A673 (cell line): ENCODE measurements around the gene C1QB.

Source experiments
- EZH2 ChIP-seq: fragments of 200-600 bp; sonication (generic); IDR thresholded peaks from 2 replicates; pipeline ENCODE4 v1.6.1; 2017; ENCODE audit warnings: borderline replicate concordance, low read depth, mild to moderate bottlenecking, mixed read lengths, antibody characterized with exemption, low read length; ENCODE audit not compliant: poor library complexity, severe bottlenecking
- TF ChIP-seq, protein P1 (sequence below): fragments of 300-800, 200-600 bp; sonication (generic); conservative IDR thresholded peaks from 2 replicates; pipeline ENCODE4 v1.5.1; 2017; ENCODE audit warnings: low read depth, mild to moderate bottlenecking, antibody characterized with exemption, low read length, moderate library complexity, mixed read lengths

DNA sequence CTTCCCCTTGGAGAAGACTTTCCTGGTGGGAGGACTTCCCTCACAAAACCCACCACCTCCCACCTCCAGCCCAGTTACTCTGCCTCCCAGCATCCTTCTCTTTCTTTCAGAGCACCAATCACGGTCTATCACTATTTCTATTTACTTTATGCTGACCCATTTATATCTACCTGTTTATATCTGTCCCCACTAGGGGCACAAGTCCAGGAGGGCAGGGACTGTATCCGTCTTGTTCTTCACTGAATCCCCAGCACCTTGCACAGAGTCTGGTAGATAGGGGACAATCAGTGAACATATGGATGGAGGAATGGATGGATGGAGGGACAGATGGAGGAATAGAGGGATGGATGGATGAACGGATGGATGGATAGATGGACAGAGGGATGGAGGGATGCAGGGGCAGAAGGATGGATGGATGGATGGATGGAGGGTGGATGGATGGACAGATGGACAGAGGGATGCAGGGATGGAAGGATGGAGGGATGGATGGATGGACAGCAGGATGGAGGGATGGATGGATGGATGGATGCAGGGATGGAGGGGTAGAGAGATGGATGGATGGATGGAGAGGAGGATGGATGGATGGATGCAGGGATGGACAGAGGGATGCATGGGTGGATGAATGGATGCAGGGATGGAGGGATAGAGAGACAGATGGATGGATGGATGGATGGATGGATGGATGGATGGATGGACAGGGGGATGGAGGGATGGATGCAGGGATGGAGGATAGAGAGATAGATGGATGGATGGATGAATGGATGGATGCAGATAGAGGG, 5.5 kb downstream of the C1QB start:
- TF ChIP-seq, protein P1, sequence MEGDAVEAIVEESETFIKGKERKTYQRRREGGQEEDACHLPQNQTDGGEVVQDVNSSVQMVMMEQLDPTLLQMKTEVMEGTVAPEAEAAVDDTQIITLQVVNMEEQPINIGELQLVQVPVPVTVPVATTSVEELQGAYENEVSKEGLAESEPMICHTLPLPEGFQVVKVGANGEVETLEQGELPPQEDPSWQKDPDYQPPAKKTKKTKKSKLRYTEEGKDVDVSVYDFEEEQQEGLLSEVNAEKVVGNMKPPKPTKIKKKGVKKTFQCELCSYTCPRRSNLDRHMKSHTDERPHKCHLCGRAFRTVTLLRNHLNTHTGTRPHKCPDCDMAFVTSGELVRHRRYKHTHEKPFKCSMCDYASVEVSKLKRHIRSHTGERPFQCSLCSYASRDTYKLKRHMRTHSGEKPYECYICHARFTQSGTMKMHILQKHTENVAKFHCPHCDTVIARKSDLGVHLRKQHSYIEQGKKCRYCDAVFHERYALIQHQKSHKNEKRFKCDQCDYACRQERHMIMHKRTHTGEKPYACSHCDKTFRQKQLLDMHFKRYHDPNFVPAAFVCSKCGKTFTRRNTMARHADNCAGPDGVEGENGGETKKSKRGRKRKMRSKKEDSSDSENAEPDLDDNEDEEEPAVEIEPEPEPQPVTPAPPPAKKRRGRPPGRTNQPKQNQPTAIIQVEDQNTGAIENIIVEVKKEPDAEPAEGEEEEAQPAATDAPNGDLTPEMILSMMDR: 0 out of 2 replicates have a peak, but pooled peaks have one; percentile 25
- TF ChIP-seq EZH2: no peak
